H9 (cell line): Measurements from ENCODE around the gene ABCG8. TPM values are rescaled to one million over a fixed set of nuclear protein-coding genes. Genes with fewer than 3 reads are reported as not detected.

Experiments used
- DNase-seq: peaks from one replicate; pipeline ENCODE4 v3.0.0-alpha.2; 2017
- H2AFZ ChIP-seq: one replicate; pipeline ENCODE4 v1.6.1; 2013; ENCODE audit warnings: mild to moderate bottlenecking, low read length, control low read depth, moderate library complexity
- H2AK5ac ChIP-seq: 2 replicates; pipeline ENCODE4 v1.6.1; 2013; ENCODE audit warnings: low read length, control low read depth, mixed read lengths; ENCODE audit not compliant: insufficient read length
- H2BK120ac ChIP-seq: one replicate; pipeline ENCODE4 v1.6.1; 2013; ENCODE audit warnings: low read depth, mild to moderate bottlenecking, low read length, control low read depth, inconsistent platforms; ENCODE audit not compliant: poor library complexity, severe bottlenecking
- H2BK12ac ChIP-seq: 2 replicates; pipeline ENCODE4 v1.6.1; 2013; ENCODE audit warnings: low read length, control low read depth, mixed read lengths, low read depth; ENCODE audit not compliant: insufficient read length
- H2BK15ac ChIP-seq: 2 replicates; pipeline ENCODE4 v1.6.1; 2013; ENCODE audit warnings: low read depth, low read length, control low read depth
- H2BK20ac ChIP-seq: one replicate; pipeline ENCODE4 v1.6.1; 2013; ENCODE audit warnings: low read depth, mild to moderate bottlenecking, low read length, control low read depth, inconsistent platforms; ENCODE audit not compliant: poor library complexity, severe bottlenecking
- H2BK5ac ChIP-seq: 2 replicates; pipeline ENCODE4 v1.6.1; 2013; ENCODE audit warnings: low read length, control low read depth, mixed read lengths; ENCODE audit not compliant: insufficient read length
- H3K14ac ChIP-seq: 2 replicates; pipeline ENCODE4 v1.6.1; 2013; ENCODE audit warnings: low read length, control low read depth; ENCODE audit not compliant: insufficient read depth
- H3K18ac ChIP-seq: 2 replicates; pipeline ENCODE4 v1.6.1; 2013; ENCODE audit warnings: low read depth, mild to moderate bottlenecking, mixed read lengths, low read length, control low read depth; ENCODE audit not compliant: insufficient read length
- H3K23ac ChIP-seq: 2 replicates; pipeline ENCODE4 v1.6.1; 2013; ENCODE audit warnings: low read length, control low read depth, mixed read lengths, low read depth; ENCODE audit not compliant: insufficient read length
- H3K23me2 ChIP-seq: 2 replicates; pipeline ENCODE4 v1.6.1; 2013; ENCODE audit warnings: low read depth, mild to moderate bottlenecking, mixed read lengths, low read length, control low read depth; ENCODE audit not compliant: insufficient read length, poor library complexity, severe bottlenecking
- H3K27ac ChIP-seq: 2 replicates; pipeline ENCODE4 v1.5.1; 2013; ENCODE audit warnings: low read length, control low read depth, mixed read lengths, low read depth; ENCODE audit not compliant: insufficient read length
- H3K27me3 ChIP-seq: 2 replicates; pipeline ENCODE4 v1.6.1; 2013; ENCODE audit warnings: low read length, control low read depth, inconsistent platforms; ENCODE audit not compliant: insufficient read depth
- H3K4ac ChIP-seq: 2 replicates; pipeline ENCODE4 v1.6.1; 2013; ENCODE audit warnings: low read depth, mild to moderate bottlenecking, control low read depth, inconsistent platforms, low read length, moderate library complexity
- H3K4me1 ChIP-seq: 2 replicates; pipeline ENCODE4 v1.6.1; 2013; ENCODE audit warnings: low read length, control low read depth, inconsistent platforms; ENCODE audit not compliant: insufficient read depth
- H3K4me2 ChIP-seq: 2 replicates; pipeline ENCODE4 v1.6.1; 2013; ENCODE audit warnings: low read length, control low read depth, mixed read lengths; ENCODE audit not compliant: insufficient read length, insufficient read depth
- H3K56ac ChIP-seq: 2 replicates; pipeline ENCODE4 v1.6.1; 2013; ENCODE audit warnings: low read depth, mild to moderate bottlenecking, mixed read lengths, low read length, control low read depth; ENCODE audit not compliant: insufficient read length
- H3K79me1 ChIP-seq: 2 replicates; pipeline ENCODE4 v1.6.1; 2013; ENCODE audit warnings: low read depth, mild to moderate bottlenecking, moderate library complexity, low read length, control low read depth, inconsistent platforms; ENCODE audit not compliant: insufficient read depth, poor library complexity, severe bottlenecking
- H3K79me2 ChIP-seq: 2 replicates; pipeline ENCODE4 v1.6.1; 2013; ENCODE audit warnings: low read length, control low read depth, inconsistent platforms; ENCODE audit not compliant: insufficient read depth
- H3K9ac ChIP-seq: 2 replicates; pipeline ENCODE4 v1.6.1; 2013; ENCODE audit warnings: low read length, control low read depth, mixed read lengths; ENCODE audit not compliant: insufficient read length; ENCODE audit errors: extremely low read depth
- H3K9me3 ChIP-seq: one replicate; pipeline ENCODE4 v1.6.1; 2013; ENCODE audit warnings: low read depth, low read length, inconsistent platforms; ENCODE audit not compliant: control insufficient read depth
- H3T11ph ChIP-seq: one replicate; pipeline ENCODE4 v1.6.1; 2013; ENCODE audit warnings: mild to moderate bottlenecking, low read length, control low read depth, inconsistent platforms
- H4K20me1 ChIP-seq: one replicate; pipeline ENCODE4 v1.6.1; 2013; ENCODE audit not compliant: control insufficient read depth, insufficient read length, insufficient read depth
- H4K5ac ChIP-seq: 2 replicates; pipeline ENCODE4 v1.6.1; 2013; ENCODE audit warnings: low read depth, mild to moderate bottlenecking, mixed read lengths, low read length, control low read depth; ENCODE audit not compliant: insufficient read length
- H4K8ac ChIP-seq: replicated peaks from 2 replicates; pipeline ENCODE4 v1.6.1; 2013; ENCODE audit warnings: low read length, control low read depth, mixed read lengths, low read depth; ENCODE audit not compliant: insufficient read length
- H4K91ac ChIP-seq: 2 replicates; pipeline ENCODE4 v1.6.1; 2013; ENCODE audit warnings: low read depth, mild to moderate bottlenecking, moderate library complexity, mixed read lengths, low read length, control low read depth; ENCODE audit not compliant: insufficient read length
- H3K27ac Mint-ChIP-seq, 3 experiments: 2 replicates in 2 of 3; 3 replicates in 1 of 3; pipeline ENCODE4 v1.8.0; 2020 to 2021; ENCODE audit warnings: mixed read lengths in 3 of 3, mild to moderate bottlenecking in 1 of 3, moderate library complexity in 1 of 3
- H3K27me3 Mint-ChIP-seq: 2 replicates; pipeline ENCODE4 v1.8.0; 2021; ENCODE audit warnings: low read depth, mild to moderate bottlenecking, moderate library complexity, mixed read lengths
- H3K36me3 Mint-ChIP-seq, 3 experiments: 2 replicates in 2 of 3; 3 replicates in 1 of 3; pipeline ENCODE4 v1.8.0; 2020 to 2021; ENCODE audit warnings: low read depth in 3 of 3, mixed read lengths in 3 of 3; ENCODE audit not compliant: insufficient read depth in 1 of 3
- H3K4me1 Mint-ChIP-seq, 2 experiments: 2 replicates each; pipeline ENCODE4 v1.8.0; 2020; ENCODE audit warnings: mixed read lengths in 2 of 2
- H3K4me3 Mint-ChIP-seq, 2 experiments: 2 replicates in 1 of 2; 3 replicates in 1 of 2; pipeline ENCODE4 v1.8.0; 2020 to 2021; ENCODE audit warnings: mild to moderate bottlenecking in 2 of 2, mixed read lengths in 2 of 2, moderate library complexity in 1 of 2
- H3K9me3 Mint-ChIP-seq, 2 experiments: 2 replicates in 1 of 2; 3 replicates in 1 of 2; pipeline ENCODE4 v1.8.0; 2020; ENCODE audit warnings: mild to moderate bottlenecking in 2 of 2, mixed read lengths in 2 of 2, moderate library complexity in 1 of 2
- WGBS: extraction: QIAGEN DNeasy Blood & Tissue Kit; methylation state at CpG from one replicate; pipeline ENCODE4 v1.1.7; 2013; ENCODE audit warnings: missing lambda C conversion rate, low lambda C conversion rate, mixed read lengths; ENCODE audit not compliant: insufficient read length; ENCODE audit errors: extremely low coverage; 5-methylcytosine and 5-hydroxymethylcytosine counted together
- total RNA-seq: library from RNA; stranded (reverse); gene quantifications from 2 replicates; pipeline ENCODE4 v1.2.1, GENCODE V29; 2021
- TF ChIP-seq, protein P1 (sequence below): fragments of 200-600 bp; sonication (generic); conservative IDR thresholded peaks from 3 replicates; pipeline ENCODE4 v1.8.0; 2021; ENCODE audit warnings: antibody characterized with exemption, mild to moderate bottlenecking

ABCG8 gene
- total RNA-seq, 1 experiment from 2014 or later, result not detected

- no peak overlapping the region for H2BK120ac ChIP-seq
- no peak for DNase-seq
- Mint-ChIP-seq H3K4me3 (no peak overlapping the region), H3K27ac (no peak overlapping the region), H3K9me3 (no peaks in the 10 kb centered on the region), H3K4me1 (0 out of 4 replicates have a peak, but pooled peaks cover 0 to 2% of the 10 kb centered on the region in 2 experiments), H3K36me3 (no peaks in the 10 kb centered on the region), H3K27me3 (no peaks in the 10 kb centered on the region)
- no peaks in the 10 kb centered on the region for H4K20me1 ChIP-seq
- H4K91ac ChIP-seq, result no peak overlapping the region
- TF ChIP-seq, protein P1, sequence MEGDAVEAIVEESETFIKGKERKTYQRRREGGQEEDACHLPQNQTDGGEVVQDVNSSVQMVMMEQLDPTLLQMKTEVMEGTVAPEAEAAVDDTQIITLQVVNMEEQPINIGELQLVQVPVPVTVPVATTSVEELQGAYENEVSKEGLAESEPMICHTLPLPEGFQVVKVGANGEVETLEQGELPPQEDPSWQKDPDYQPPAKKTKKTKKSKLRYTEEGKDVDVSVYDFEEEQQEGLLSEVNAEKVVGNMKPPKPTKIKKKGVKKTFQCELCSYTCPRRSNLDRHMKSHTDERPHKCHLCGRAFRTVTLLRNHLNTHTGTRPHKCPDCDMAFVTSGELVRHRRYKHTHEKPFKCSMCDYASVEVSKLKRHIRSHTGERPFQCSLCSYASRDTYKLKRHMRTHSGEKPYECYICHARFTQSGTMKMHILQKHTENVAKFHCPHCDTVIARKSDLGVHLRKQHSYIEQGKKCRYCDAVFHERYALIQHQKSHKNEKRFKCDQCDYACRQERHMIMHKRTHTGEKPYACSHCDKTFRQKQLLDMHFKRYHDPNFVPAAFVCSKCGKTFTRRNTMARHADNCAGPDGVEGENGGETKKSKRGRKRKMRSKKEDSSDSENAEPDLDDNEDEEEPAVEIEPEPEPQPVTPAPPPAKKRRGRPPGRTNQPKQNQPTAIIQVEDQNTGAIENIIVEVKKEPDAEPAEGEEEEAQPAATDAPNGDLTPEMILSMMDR, result no peak
- no peak overlapping the region for H2BK5ac ChIP-seq
- no peaks in the 10 kb centered on the region for H3K27me3 ChIP-seq
- H3K18ac ChIP-seq, result no peak overlapping the region
- no peak overlapping the region for H4K8ac ChIP-seq
- no peaks in the 10 kb centered on the region for H3K79me1 ChIP-seq
- no peak overlapping the region for H2AK5ac ChIP-seq
- no CpG with 5 or more reads among the region's 1 CpG for WGBS
- H2BK15ac ChIP-seq, result no peak overlapping the region
- no peak overlapping the region for H3T11ph ChIP-seq
- H3K23ac ChIP-seq, result no peak overlapping the region
- H4K5ac ChIP-seq, result no peak overlapping the region
- no peaks in the 10 kb centered on the region for H3K9me3 ChIP-seq
- no peaks in the 10 kb centered on the region for H3K79me2 ChIP-seq
- H3K27ac ChIP-seq, result no peak overlapping the region
- no peak overlapping the region for H2AFZ ChIP-seq
- no peak overlapping the region for H2BK12ac ChIP-seq
- no peaks in the 10 kb centered on the region for H3K4me1 ChIP-seq
- no peaks in the 10 kb centered on the region for H3K23me2 ChIP-seq
- H3K4me2 ChIP-seq, result no peak overlapping the region
- H3K14ac ChIP-seq, result no peak overlapping the region
- no peak overlapping the region for H2BK20ac ChIP-seq
- no peak overlapping the region for H3K9ac ChIP-seq
- no peak overlapping the region for H3K56ac ChIP-seq
- no peak overlapping the region for H3K4ac ChIP-seq
Measured at GRCh38 chr2:43803113-43803512, 35.7 kb upstream of the ABCG8 start.
